ENCODE measurements around the gene MCF2L.

DNA sequence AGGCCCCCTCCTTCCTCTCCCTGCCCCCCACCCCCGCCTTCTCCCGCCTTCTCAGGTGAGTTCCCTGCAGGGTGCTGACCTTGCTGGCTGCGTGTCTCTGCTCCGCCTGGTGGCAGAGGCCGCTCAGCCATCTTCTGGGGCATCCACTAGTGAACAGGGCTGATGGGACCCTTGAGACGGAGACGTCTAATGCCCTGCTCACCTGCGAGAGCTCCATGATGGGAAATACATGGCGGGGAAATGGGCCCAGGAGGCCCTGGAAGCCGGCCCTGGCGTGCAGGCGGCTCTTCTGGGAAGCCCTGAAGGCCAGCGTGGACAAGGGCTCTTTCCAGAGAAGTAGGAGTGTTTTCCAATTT, 121.4 kb downstream of the MCF2L start:
- TF ChIP-seq, protein P1, sequence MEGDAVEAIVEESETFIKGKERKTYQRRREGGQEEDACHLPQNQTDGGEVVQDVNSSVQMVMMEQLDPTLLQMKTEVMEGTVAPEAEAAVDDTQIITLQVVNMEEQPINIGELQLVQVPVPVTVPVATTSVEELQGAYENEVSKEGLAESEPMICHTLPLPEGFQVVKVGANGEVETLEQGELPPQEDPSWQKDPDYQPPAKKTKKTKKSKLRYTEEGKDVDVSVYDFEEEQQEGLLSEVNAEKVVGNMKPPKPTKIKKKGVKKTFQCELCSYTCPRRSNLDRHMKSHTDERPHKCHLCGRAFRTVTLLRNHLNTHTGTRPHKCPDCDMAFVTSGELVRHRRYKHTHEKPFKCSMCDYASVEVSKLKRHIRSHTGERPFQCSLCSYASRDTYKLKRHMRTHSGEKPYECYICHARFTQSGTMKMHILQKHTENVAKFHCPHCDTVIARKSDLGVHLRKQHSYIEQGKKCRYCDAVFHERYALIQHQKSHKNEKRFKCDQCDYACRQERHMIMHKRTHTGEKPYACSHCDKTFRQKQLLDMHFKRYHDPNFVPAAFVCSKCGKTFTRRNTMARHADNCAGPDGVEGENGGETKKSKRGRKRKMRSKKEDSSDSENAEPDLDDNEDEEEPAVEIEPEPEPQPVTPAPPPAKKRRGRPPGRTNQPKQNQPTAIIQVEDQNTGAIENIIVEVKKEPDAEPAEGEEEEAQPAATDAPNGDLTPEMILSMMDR (IDR thresholded peaks at IDR 0.05): no peak
- no peak for TF ChIP-seq POLR2A (IDR thresholded peaks at IDR 0.05)
